ENCODE results near the gene CDC40. TPM values are rescaled to one million over a fixed set of nuclear protein-coding genes. Genes with fewer than 3 reads are reported as not detected.

Gene CDC40
- total RNA-seq, 4 donors from 2014 or later: 14.6 to 19.7 (median 16.5) TPM

DNA sequence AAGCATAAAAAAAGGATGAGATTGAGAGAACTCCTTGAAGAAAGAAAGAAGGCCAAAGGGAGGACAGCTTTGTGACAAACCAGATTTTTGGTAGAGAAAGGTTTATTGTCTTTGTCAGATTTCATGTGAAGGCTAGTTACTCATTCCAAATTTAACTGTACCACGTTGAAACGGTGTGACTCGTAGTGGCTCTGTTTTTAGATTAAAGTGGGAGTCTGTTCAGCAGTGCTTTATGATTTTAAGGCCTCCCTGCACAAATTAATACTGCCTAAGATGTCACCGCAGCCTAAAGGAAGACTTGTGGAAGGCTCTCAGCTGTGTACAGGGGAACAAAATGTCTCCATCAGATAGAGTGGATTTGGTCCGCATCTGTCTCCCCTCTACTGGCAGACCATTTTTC, 35.9 kb downstream of the CDC40 start:
- Histone ChIP-seq H3K27me3 (no peaks in the 10 kb centered on the region), H3K9me3 (no peaks in the 10 kb centered on the region), H3K4me1 (no peaks in the 10 kb centered on the region), H3K36me3 (peaks cover 5 to 98% of the 10 kb centered on the region in 2 donors), H3K4me3 (no peak overlapping the region), H3K27ac (no peak overlapping the region)
- intact Hi-C loops (cut with DNase I; ENCODE audit: low total_unique reads): no loop called here
- no peak for DNase-seq
- TF ChIP-seq, protein P1, sequence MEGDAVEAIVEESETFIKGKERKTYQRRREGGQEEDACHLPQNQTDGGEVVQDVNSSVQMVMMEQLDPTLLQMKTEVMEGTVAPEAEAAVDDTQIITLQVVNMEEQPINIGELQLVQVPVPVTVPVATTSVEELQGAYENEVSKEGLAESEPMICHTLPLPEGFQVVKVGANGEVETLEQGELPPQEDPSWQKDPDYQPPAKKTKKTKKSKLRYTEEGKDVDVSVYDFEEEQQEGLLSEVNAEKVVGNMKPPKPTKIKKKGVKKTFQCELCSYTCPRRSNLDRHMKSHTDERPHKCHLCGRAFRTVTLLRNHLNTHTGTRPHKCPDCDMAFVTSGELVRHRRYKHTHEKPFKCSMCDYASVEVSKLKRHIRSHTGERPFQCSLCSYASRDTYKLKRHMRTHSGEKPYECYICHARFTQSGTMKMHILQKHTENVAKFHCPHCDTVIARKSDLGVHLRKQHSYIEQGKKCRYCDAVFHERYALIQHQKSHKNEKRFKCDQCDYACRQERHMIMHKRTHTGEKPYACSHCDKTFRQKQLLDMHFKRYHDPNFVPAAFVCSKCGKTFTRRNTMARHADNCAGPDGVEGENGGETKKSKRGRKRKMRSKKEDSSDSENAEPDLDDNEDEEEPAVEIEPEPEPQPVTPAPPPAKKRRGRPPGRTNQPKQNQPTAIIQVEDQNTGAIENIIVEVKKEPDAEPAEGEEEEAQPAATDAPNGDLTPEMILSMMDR (IDR thresholded peaks at IDR 0.05 in 4 of 5, conservative IDR thresholded peaks at IDR 0.05 in 1 of 5): no peak
- no peak for TF ChIP-seq POLR2A (IDR thresholded peaks at IDR 0.05)
- in situ Hi-C loops (cut with MboI; ENCODE audit: low sequenced_read_pairs in 4 of 4): no loop called here
- no peak for ATAC-seq

DNA sequence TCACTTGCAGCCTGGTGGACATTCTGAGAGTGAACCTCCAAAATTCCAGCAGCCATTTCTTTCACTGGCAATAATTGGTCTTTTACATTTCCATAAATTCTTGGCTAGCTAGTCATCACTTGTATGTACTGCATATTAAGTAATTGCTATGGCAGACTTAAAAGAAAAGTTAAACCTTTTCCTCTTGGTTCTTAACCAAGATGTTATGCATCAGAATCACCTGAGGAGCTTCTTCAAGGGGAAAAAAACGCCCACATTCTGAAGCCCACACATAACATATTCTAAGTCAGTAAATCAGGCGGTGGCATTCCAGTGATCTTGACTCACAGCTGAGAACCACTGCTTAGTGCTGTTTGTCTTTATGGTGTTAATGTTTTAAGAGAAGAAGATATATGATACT, 37.0 kb downstream of the CDC40 start:
- in situ Hi-C loops (cut with MboI; ENCODE audit: low sequenced_read_pairs in 4 of 4): no loop called here
- Histone ChIP-seq H3K9me3 (no peaks in the 10 kb centered on the region), H3K4me1 (no peaks in the 10 kb centered on the region), H3K4me3 (no peak overlapping the region), H3K27ac (no peak overlapping the region), H3K27me3 (no peaks in the 10 kb centered on the region), H3K36me3 (peaks cover 2 to 98% of the 10 kb centered on the region in 2 donors)
- no peak for ATAC-seq
- DNase-seq: no peak
- no peak for TF ChIP-seq POLR2A (IDR thresholded peaks at IDR 0.05)
- TF ChIP-seq, protein P1 (IDR thresholded peaks at IDR 0.05 in 4 of 5, conservative IDR thresholded peaks at IDR 0.05 in 1 of 5): no peak
- intact Hi-C loops (cut with DNase I; ENCODE audit: low total_unique reads): no loop called here

DNA sequence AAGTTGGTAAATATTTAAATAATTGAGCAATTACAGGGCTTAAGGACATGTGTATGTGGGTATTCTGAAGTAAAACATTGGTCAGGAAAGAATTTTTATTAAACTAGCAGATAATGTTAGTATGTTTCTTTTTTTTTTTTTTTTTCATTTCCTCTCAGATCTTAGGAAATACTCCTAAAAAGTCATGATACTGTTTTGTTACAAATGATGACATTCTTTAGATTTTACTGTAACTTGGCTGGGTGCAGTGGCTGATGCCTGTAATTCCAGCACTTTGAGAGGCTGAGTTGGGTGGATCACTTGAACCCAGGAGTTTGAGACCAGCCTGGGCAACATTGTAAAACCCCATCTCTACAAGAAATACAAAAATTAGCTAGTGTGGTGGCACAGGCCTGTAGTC, 41.5 kb downstream of the CDC40 start:
- no peak for DNase-seq
- no peaks in the 10 kb centered on the region for H3K4me1 ChIP-seq
- peaks cover 2 to 79% of the 10 kb centered on the region in 2 donors for H3K36me3 ChIP-seq
- in situ Hi-C loops (cut with MboI; ENCODE audit: low sequenced_read_pairs in 4 of 4) (no loop called here), intact Hi-C loops (cut with DNase I; ENCODE audit: low total_unique reads) (no loop called here)
- TF ChIP-seq POLR2A (IDR thresholded peaks at IDR 0.05): no peak
- TF ChIP-seq, protein P1 (IDR thresholded peaks at IDR 0.05 in 4 of 5, conservative IDR thresholded peaks at IDR 0.05 in 1 of 5): no peak
- H3K27me3 ChIP-seq: no peaks in the 10 kb centered on the region
- no peak for ATAC-seq
- H3K4me3 ChIP-seq: no peak overlapping the region
- H3K27ac ChIP-seq: no peak overlapping the region
- no peaks in the 10 kb centered on the region for H3K9me3 ChIP-seq

DNA sequence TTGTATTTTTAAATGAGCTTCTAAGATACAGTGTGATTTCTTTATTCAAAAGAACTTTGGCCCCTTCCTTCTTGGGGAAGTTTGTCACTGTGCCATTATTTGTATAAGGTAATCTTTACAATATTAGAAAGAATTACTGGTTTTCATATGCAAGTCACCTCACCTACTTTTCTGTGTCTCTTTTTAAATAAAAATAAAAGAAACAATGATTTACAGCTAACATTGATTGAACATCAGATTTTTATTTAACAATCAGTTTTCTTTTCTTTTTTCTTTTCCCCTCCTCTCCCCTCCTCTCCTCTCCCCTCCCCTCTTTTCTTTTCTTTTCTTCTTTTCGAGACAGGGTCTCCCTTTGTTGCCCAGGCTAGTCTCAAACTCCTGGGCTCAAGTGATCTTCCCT, 46.0 kb downstream of the CDC40 start:
- in situ Hi-C loops (cut with MboI; ENCODE audit: low sequenced_read_pairs in 4 of 4) (no loop called here), intact Hi-C loops (cut with DNase I; ENCODE audit: low total_unique reads) (no loop called here)
- Histone ChIP-seq H3K27me3 (no peaks in the 10 kb centered on the region), H3K4me3 (no peak overlapping the region), H3K27ac (no peak overlapping the region), H3K36me3 (peaks cover 6 to 62% of the 10 kb centered on the region in 2 donors), H3K9me3 (no peaks in the 10 kb centered on the region), H3K4me1 (no peaks in the 10 kb centered on the region)
- no peak for ATAC-seq
- no peak for DNase-seq
- TF ChIP-seq POLR2A (IDR thresholded peaks at IDR 0.05): no peak
- TF ChIP-seq, protein P1 (IDR thresholded peaks at IDR 0.05 in 4 of 5, conservative IDR thresholded peaks at IDR 0.05 in 1 of 5): no peak

DNA sequence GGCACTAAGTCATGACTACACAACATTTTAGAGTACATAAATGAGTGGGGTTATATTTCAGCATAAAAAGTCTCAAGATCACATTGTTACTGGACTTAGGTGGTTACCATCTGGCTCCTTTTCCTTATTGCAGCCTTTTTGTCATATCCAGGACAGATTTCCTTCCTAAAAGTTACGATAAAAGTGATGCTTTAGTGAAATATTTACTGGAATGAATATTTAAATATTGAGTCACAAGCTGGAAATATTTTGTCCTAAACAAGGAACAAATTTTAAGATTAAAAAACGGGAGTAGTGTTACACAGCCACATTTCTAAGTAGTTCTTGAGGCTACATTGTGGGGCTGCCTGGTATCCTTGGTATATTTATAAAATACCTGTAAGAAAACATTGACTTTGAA, 52.2 kb downstream of the CDC40 start:
- Histone ChIP-seq H3K4me1 (no peaks in the 10 kb centered on the region), H3K4me3 (no peak overlapping the region), H3K36me3 (peaks cover 4 to 20% of the 10 kb centered on the region in 2 donors), H3K27ac (no peak overlapping the region), H3K9me3 (no peaks in the 10 kb centered on the region), H3K27me3 (no peaks in the 10 kb centered on the region)
- no peak for ATAC-seq
- in situ Hi-C loops (cut with MboI; ENCODE audit: low sequenced_read_pairs in 4 of 4): no loop called here
- TF ChIP-seq, protein P1 (IDR thresholded peaks at IDR 0.05 in 4 of 5, conservative IDR thresholded peaks at IDR 0.05 in 1 of 5): no peak
- TF ChIP-seq POLR2A (IDR thresholded peaks at IDR 0.05): no peak
- intact Hi-C loops (cut with DNase I; ENCODE audit: low total_unique reads): no loop called here
- DNase-seq: no peak
